ENCODE results near the gene ARHGAP45.

The ARHGAP45 gene

GRCh38 chr19:1136201-1136600 lies 69.2 kb downstream of the ARHGAP45 start:
- no peak for DNase-seq (ENCODE audit: low read depth)

All from amniotic epithelial cell (primary cell).